GM12891 (cell line): ENCODE results near the gene MLIP.

Experiments
- POLR2A ChIP-seq: IDR thresholded peaks from 2 replicates; pipeline ENCODE4 v1.6.1; 2011; ENCODE audit warnings: low read depth, low read length, control low read depth
- POLR2AphosphoS5 ChIP-seq: IDR thresholded peaks from 2 replicates; pipeline ENCODE4 v1.6.1; 2011; ENCODE audit warnings: low read depth, low read length, control low read depth

- TF ChIP-seq POLR2A (no peak), POLR2AphosphoS5 (no peak)
These were observed 178.2 kb downstream of the MLIP start for GRCh38 chr6:54289426-54289825.
